Chondrocyte (in vitro differentiated cells): ENCODE results near the gene LRCH1. TPM values are rescaled to one million over a fixed set of nuclear protein-coding genes. Genes with fewer than 3 reads are reported as not detected.

Experiments
- DNase-seq: peaks from one replicate; pipeline ENCODE4 v3.0.0; 2021; ENCODE audit warnings: mixed read lengths, low spot score
- H3K27ac Mint-ChIP-seq: one replicate; pipeline ENCODE4 v1.8.0; 2021; ENCODE audit warnings: mild to moderate bottlenecking, moderate library complexity, mixed read lengths; ENCODE audit not compliant: unreplicated experiment
- H3K27me3 Mint-ChIP-seq: 2 replicates; pipeline ENCODE4 v1.8.0; 2021; ENCODE audit warnings: low read depth, mixed read lengths
- H3K36me3 Mint-ChIP-seq: 2 replicates; pipeline ENCODE4 v1.8.0; 2021; ENCODE audit warnings: low read depth, mixed read lengths
- H3K4me1 Mint-ChIP-seq: 2 replicates; pipeline ENCODE4 v1.8.0; 2021; ENCODE audit warnings: low read depth, mild to moderate bottlenecking, mixed read lengths
- H3K4me3 Mint-ChIP-seq: one replicate; pipeline ENCODE4 v1.8.0; 2021; ENCODE audit warnings: mild to moderate bottlenecking, moderate library complexity, mixed read lengths; ENCODE audit not compliant: unreplicated experiment
- H3K9me3 Mint-ChIP-seq: 2 replicates; pipeline ENCODE4 v1.8.0; 2021; ENCODE audit warnings: low read depth, mixed read lengths
- total RNA-seq: library from RNA; stranded (reverse); gene quantifications from 3 replicates; pipeline ENCODE4 v1.2.1, GENCODE V29; 2021
- TF ChIP-seq, protein P1 (sequence below): fragments of 200-600 bp; sonication (generic); IDR thresholded peaks from 2 replicates; pipeline ENCODE4 v1.5.0; 2021; ENCODE audit warnings: antibody characterized with exemption, mild to moderate bottlenecking, moderate library complexity

The LRCH1 gene
- total RNA-seq, 1 donor from 2014 or later: 14.4 TPM

DNA sequence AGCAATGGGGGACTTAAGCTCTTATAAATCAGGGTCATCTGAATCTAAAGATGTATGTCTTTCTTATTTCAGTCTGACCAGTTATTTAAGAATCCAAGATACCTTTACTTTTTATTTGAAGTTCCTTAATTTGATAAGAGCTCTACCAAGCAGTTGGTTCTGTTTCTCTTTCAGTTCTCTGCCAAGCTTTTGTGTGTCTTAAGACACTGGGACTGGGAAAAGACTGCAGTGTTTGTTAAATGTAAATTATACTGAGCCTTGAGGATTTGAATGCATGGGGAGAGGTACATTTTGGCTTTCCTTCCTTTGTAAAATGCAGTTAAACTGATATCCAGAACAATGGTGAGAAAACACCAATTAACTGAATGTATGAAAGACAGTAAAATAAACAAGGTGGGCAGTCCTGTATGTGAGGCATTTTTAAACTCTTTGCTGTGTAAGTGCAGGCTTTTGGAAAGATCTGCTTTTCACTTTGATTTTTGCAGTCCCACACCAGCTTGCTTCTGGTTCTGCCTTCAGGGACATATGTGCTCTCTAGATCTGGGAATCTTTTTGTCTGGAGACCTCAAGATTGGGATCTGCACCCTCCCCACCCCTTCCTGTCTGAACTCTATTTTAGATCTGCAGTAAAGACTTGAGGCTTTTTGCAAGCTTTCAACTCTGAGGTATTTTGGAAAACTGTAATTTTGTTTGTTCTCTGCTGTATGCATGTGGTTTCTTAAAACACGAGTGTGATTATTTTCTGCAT lies 77.6 kb downstream of the LRCH1 start:
- TF ChIP-seq, protein P1, sequence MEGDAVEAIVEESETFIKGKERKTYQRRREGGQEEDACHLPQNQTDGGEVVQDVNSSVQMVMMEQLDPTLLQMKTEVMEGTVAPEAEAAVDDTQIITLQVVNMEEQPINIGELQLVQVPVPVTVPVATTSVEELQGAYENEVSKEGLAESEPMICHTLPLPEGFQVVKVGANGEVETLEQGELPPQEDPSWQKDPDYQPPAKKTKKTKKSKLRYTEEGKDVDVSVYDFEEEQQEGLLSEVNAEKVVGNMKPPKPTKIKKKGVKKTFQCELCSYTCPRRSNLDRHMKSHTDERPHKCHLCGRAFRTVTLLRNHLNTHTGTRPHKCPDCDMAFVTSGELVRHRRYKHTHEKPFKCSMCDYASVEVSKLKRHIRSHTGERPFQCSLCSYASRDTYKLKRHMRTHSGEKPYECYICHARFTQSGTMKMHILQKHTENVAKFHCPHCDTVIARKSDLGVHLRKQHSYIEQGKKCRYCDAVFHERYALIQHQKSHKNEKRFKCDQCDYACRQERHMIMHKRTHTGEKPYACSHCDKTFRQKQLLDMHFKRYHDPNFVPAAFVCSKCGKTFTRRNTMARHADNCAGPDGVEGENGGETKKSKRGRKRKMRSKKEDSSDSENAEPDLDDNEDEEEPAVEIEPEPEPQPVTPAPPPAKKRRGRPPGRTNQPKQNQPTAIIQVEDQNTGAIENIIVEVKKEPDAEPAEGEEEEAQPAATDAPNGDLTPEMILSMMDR: no peak
- peaks cover 47% of the 10 kb centered on the region for H3K4me1 Mint-ChIP-seq
- no peak overlapping the region for H3K4me3 Mint-ChIP-seq
- no peaks in the 10 kb centered on the region for H3K9me3 Mint-ChIP-seq
- no peaks in the 10 kb centered on the region for H3K27me3 Mint-ChIP-seq
- H3K27ac Mint-ChIP-seq: no peak overlapping the region
- H3K36me3 Mint-ChIP-seq: peaks cover under 1% of the 10 kb centered on the region
- no peak for DNase-seq

DNA sequence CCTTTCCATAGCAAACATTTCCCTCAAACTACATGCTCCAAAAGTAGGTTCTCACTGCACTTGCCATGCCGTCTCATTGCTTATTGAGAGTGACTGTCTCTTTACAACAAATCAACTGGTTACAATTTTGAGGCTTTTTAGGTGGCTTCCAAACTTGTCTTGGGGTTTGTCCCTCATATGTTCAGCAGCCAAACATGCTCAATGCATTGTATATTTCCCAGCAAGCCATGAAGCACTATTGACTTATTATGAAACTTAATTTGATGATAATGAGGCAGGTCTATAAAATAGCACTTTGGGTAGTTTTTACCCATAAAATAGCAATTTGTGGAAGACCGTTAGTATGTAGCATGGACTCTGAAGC lies 78.2 kb downstream of the LRCH1 start:
- Mint-ChIP-seq H3K4me1 (peaks cover 50% of the 10 kb centered on the region), H3K4me3 (no peak overlapping the region), H3K36me3 (peaks cover 2% of the 10 kb centered on the region), H3K27me3 (no peaks in the 10 kb centered on the region), H3K9me3 (no peaks in the 10 kb centered on the region), H3K27ac (no peak overlapping the region)
- no peak for DNase-seq
- TF ChIP-seq, protein P1: no peak

DNA sequence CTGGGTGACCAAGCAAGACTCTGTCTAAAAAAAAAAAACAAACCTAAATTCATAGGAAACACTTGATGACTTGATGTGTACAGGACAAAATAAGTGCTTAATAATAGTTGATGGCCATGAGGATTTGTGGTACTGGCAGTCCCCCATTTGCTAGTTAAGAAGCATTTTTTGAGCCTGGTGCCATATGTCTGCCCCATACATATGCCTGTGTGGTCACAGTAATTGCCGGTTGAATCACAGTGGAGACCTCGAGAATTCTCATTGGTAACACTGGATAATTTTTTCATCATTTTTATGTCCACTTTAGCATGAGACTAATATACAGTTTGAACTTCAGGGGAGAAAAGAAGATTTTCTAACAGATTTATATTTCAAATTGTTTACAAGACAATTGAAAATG lies 79.2 kb downstream of the LRCH1 start:
- no peak overlapping the region for H3K27ac Mint-ChIP-seq
- H3K27me3 Mint-ChIP-seq: no peaks in the 10 kb centered on the region
- H3K9me3 Mint-ChIP-seq: no peaks in the 10 kb centered on the region
- TF ChIP-seq, protein P1: no peak
- no peak for DNase-seq
- peaks cover 50% of the 10 kb centered on the region for H3K4me1 Mint-ChIP-seq
- peaks cover 3% of the 10 kb centered on the region for H3K36me3 Mint-ChIP-seq
- no peak overlapping the region for H3K4me3 Mint-ChIP-seq

DNA sequence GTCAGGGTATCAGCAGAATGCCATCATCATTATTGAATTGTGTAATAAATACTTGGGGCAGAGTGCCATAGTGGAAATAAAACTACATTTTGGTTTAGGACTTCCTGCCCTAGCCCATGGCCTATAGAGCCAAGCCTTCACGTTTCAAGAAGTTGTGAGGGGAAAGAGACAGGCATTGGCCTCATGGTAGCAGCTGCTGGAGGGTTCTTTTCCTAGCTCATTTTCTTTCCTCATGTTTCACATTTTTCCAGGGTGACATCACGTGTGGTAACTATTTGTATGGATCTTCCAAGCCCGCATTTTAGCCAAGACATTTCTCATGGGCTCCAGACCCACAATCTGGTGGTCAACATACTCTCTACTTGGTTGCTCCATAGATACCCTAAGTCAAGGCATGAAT lies 80.4 kb downstream of the LRCH1 start:
- peaks cover 43% of the 10 kb centered on the region for H3K4me1 Mint-ChIP-seq

DNA sequence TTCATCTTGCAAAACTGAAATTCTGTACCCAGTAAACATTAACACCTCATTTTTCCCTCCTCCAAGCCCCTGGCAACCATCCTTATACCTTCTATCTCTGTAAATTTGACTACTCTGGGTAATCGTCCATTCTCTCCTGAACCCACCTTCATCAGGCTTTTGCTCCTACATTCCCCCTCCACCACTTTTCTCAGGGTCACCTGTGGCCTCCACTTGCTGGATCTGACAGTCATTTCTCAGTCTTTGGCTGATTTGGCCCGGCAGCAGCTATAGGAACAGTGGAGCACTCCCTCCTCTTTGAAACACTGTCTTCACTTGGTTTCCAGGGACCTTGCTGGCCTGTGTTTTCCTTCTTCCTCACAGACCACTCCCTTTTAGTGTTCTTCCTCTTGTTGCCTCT lies 83.5 kb downstream of the LRCH1 start:
- TF ChIP-seq, protein P1: no peak
- Mint-ChIP-seq H3K27me3 (no peaks in the 10 kb centered on the region), H3K4me1 (peaks cover 52% of the 10 kb centered on the region), H3K4me3 (no peak overlapping the region), H3K27ac (no peak overlapping the region), H3K36me3 (peaks cover 3% of the 10 kb centered on the region), H3K9me3 (no peaks in the 10 kb centered on the region)
- no peak for DNase-seq

More for the DNA sequence above, 80.4 kb downstream of the LRCH1 start:
- no peaks in the 10 kb centered on the region for H3K9me3 Mint-ChIP-seq
- no peak overlapping the region for H3K4me3 Mint-ChIP-seq
- peak overlapping the region; percentile 80 for H3K27ac Mint-ChIP-seq
- no peak for DNase-seq
- TF ChIP-seq, protein P1: no peak
- no peaks in the 10 kb centered on the region for H3K27me3 Mint-ChIP-seq
- H3K36me3 Mint-ChIP-seq: peaks cover 3% of the 10 kb centered on the region
